H9 (cell line): ENCODE measurements around the gene NUDT16L1. TPM values are rescaled to one million over a fixed set of nuclear protein-coding genes. Genes with fewer than 3 reads are reported as not detected.
A peak's percentile ranks its signal among the peaks of the same experiment; 100 is the strongest.

Experiments used
- DNase-seq: peaks from one replicate; pipeline ENCODE4 v3.0.0-alpha.2; 2017
- H2AFZ ChIP-seq: one replicate; pipeline ENCODE4 v1.6.1; 2013; ENCODE audit warnings: mild to moderate bottlenecking, low read length, control low read depth, moderate library complexity
- H2AK5ac ChIP-seq: 2 replicates; pipeline ENCODE4 v1.6.1; 2013; ENCODE audit warnings: low read length, control low read depth, mixed read lengths; ENCODE audit not compliant: insufficient read length
- H2BK120ac ChIP-seq: one replicate; pipeline ENCODE4 v1.6.1; 2013; ENCODE audit warnings: low read depth, mild to moderate bottlenecking, low read length, control low read depth, inconsistent platforms; ENCODE audit not compliant: poor library complexity, severe bottlenecking
- H2BK12ac ChIP-seq: 2 replicates; pipeline ENCODE4 v1.6.1; 2013; ENCODE audit warnings: low read length, control low read depth, mixed read lengths, low read depth; ENCODE audit not compliant: insufficient read length
- H2BK15ac ChIP-seq: 2 replicates; pipeline ENCODE4 v1.6.1; 2013; ENCODE audit warnings: low read depth, low read length, control low read depth
- H2BK20ac ChIP-seq: one replicate; pipeline ENCODE4 v1.6.1; 2013; ENCODE audit warnings: low read depth, mild to moderate bottlenecking, low read length, control low read depth, inconsistent platforms; ENCODE audit not compliant: poor library complexity, severe bottlenecking
- H2BK5ac ChIP-seq: 2 replicates; pipeline ENCODE4 v1.6.1; 2013; ENCODE audit warnings: low read length, control low read depth, mixed read lengths; ENCODE audit not compliant: insufficient read length
- H3K14ac ChIP-seq: 2 replicates; pipeline ENCODE4 v1.6.1; 2013; ENCODE audit warnings: low read length, control low read depth; ENCODE audit not compliant: insufficient read depth
- H3K18ac ChIP-seq: 2 replicates; pipeline ENCODE4 v1.6.1; 2013; ENCODE audit warnings: low read depth, mild to moderate bottlenecking, mixed read lengths, low read length, control low read depth; ENCODE audit not compliant: insufficient read length
- H3K23ac ChIP-seq: 2 replicates; pipeline ENCODE4 v1.6.1; 2013; ENCODE audit warnings: low read length, control low read depth, mixed read lengths, low read depth; ENCODE audit not compliant: insufficient read length
- H3K23me2 ChIP-seq: 2 replicates; pipeline ENCODE4 v1.6.1; 2013; ENCODE audit warnings: low read depth, mild to moderate bottlenecking, mixed read lengths, low read length, control low read depth; ENCODE audit not compliant: insufficient read length, poor library complexity, severe bottlenecking
- H3K27ac ChIP-seq: 2 replicates; pipeline ENCODE4 v1.5.1; 2013; ENCODE audit warnings: low read length, control low read depth, mixed read lengths, low read depth; ENCODE audit not compliant: insufficient read length
- H3K27me3 ChIP-seq: 2 replicates; pipeline ENCODE4 v1.6.1; 2013; ENCODE audit warnings: low read length, control low read depth, inconsistent platforms; ENCODE audit not compliant: insufficient read depth
- H3K4ac ChIP-seq: 2 replicates; pipeline ENCODE4 v1.6.1; 2013; ENCODE audit warnings: low read depth, mild to moderate bottlenecking, control low read depth, inconsistent platforms, low read length, moderate library complexity
- H3K4me1 ChIP-seq: 2 replicates; pipeline ENCODE4 v1.6.1; 2013; ENCODE audit warnings: low read length, control low read depth, inconsistent platforms; ENCODE audit not compliant: insufficient read depth
- H3K4me2 ChIP-seq: 2 replicates; pipeline ENCODE4 v1.6.1; 2013; ENCODE audit warnings: low read length, control low read depth, mixed read lengths; ENCODE audit not compliant: insufficient read length, insufficient read depth
- H3K56ac ChIP-seq: 2 replicates; pipeline ENCODE4 v1.6.1; 2013; ENCODE audit warnings: low read depth, mild to moderate bottlenecking, mixed read lengths, low read length, control low read depth; ENCODE audit not compliant: insufficient read length
- H3K79me1 ChIP-seq: 2 replicates; pipeline ENCODE4 v1.6.1; 2013; ENCODE audit warnings: low read depth, mild to moderate bottlenecking, moderate library complexity, low read length, control low read depth, inconsistent platforms; ENCODE audit not compliant: insufficient read depth, poor library complexity, severe bottlenecking
- H3K79me2 ChIP-seq: 2 replicates; pipeline ENCODE4 v1.6.1; 2013; ENCODE audit warnings: low read length, control low read depth, inconsistent platforms; ENCODE audit not compliant: insufficient read depth
- H3K9ac ChIP-seq: 2 replicates; pipeline ENCODE4 v1.6.1; 2013; ENCODE audit warnings: low read length, control low read depth, mixed read lengths; ENCODE audit not compliant: insufficient read length; ENCODE audit errors: extremely low read depth
- H3K9me3 ChIP-seq: one replicate; pipeline ENCODE4 v1.6.1; 2013; ENCODE audit warnings: low read depth, low read length, inconsistent platforms; ENCODE audit not compliant: control insufficient read depth
- H3T11ph ChIP-seq: one replicate; pipeline ENCODE4 v1.6.1; 2013; ENCODE audit warnings: mild to moderate bottlenecking, low read length, control low read depth, inconsistent platforms
- H4K20me1 ChIP-seq: one replicate; pipeline ENCODE4 v1.6.1; 2013; ENCODE audit not compliant: control insufficient read depth, insufficient read length, insufficient read depth
- H4K5ac ChIP-seq: 2 replicates; pipeline ENCODE4 v1.6.1; 2013; ENCODE audit warnings: low read depth, mild to moderate bottlenecking, mixed read lengths, low read length, control low read depth; ENCODE audit not compliant: insufficient read length
- H4K8ac ChIP-seq: replicated peaks from 2 replicates; pipeline ENCODE4 v1.6.1; 2013; ENCODE audit warnings: low read length, control low read depth, mixed read lengths, low read depth; ENCODE audit not compliant: insufficient read length
- H4K91ac ChIP-seq: 2 replicates; pipeline ENCODE4 v1.6.1; 2013; ENCODE audit warnings: low read depth, mild to moderate bottlenecking, moderate library complexity, mixed read lengths, low read length, control low read depth; ENCODE audit not compliant: insufficient read length
- H3K27ac Mint-ChIP-seq, 3 experiments: 2 replicates in 2 of 3; 3 replicates in 1 of 3; pipeline ENCODE4 v1.8.0; 2020 to 2021; ENCODE audit warnings: mixed read lengths in 3 of 3, mild to moderate bottlenecking in 1 of 3, moderate library complexity in 1 of 3
- H3K27me3 Mint-ChIP-seq: 2 replicates; pipeline ENCODE4 v1.8.0; 2021; ENCODE audit warnings: low read depth, mild to moderate bottlenecking, moderate library complexity, mixed read lengths
- H3K36me3 Mint-ChIP-seq, 3 experiments: 2 replicates in 2 of 3; 3 replicates in 1 of 3; pipeline ENCODE4 v1.8.0; 2020 to 2021; ENCODE audit warnings: low read depth in 3 of 3, mixed read lengths in 3 of 3; ENCODE audit not compliant: insufficient read depth in 1 of 3
- H3K4me1 Mint-ChIP-seq, 2 experiments: 2 replicates each; pipeline ENCODE4 v1.8.0; 2020; ENCODE audit warnings: mixed read lengths in 2 of 2
- H3K4me3 Mint-ChIP-seq, 2 experiments: 2 replicates in 1 of 2; 3 replicates in 1 of 2; pipeline ENCODE4 v1.8.0; 2020 to 2021; ENCODE audit warnings: mild to moderate bottlenecking in 2 of 2, mixed read lengths in 2 of 2, moderate library complexity in 1 of 2
- H3K9me3 Mint-ChIP-seq, 2 experiments: 2 replicates in 1 of 2; 3 replicates in 1 of 2; pipeline ENCODE4 v1.8.0; 2020; ENCODE audit warnings: mild to moderate bottlenecking in 2 of 2, mixed read lengths in 2 of 2, moderate library complexity in 1 of 2
- CTCF ChIP-seq: fragments of 200-600 bp; sonication (generic); conservative IDR thresholded peaks from 3 replicates; pipeline ENCODE4 v1.8.0; 2021; ENCODE audit warnings: antibody characterized with exemption, mild to moderate bottlenecking
- WGBS: extraction: QIAGEN DNeasy Blood & Tissue Kit; methylation state at CpG from one replicate; pipeline ENCODE4 v1.1.7; 2013; ENCODE audit warnings: missing lambda C conversion rate, low lambda C conversion rate, mixed read lengths; ENCODE audit not compliant: insufficient read length; ENCODE audit errors: extremely low coverage; 5-methylcytosine and 5-hydroxymethylcytosine counted together
- total RNA-seq: library from RNA; stranded (reverse); gene quantifications from 2 replicates; pipeline ENCODE4 v1.2.1, GENCODE V29; 2021

The NUDT16L1 gene
- total RNA-seq, 1 experiment from 2014 or later, result 49.4 TPM

GRCh38 chr16:4664538-4665418, 28.6 kb upstream of the NUDT16L1 start:
- no peak overlapping the region for H3K27ac ChIP-seq
- no peaks in the 10 kb centered on the region for H3K79me2 ChIP-seq
- H3K4me2 ChIP-seq, result no peak overlapping the region
- H4K5ac ChIP-seq, result no peak overlapping the region
- H4K8ac ChIP-seq, result no peak overlapping the region
- Mint-ChIP-seq H3K36me3 (peaks cover 10 to 44% (median 13%) of the 10 kb centered on the region in 3 experiments; a peak in 6 of 7 replicates), H3K4me1 (peaks cover 0 to 8% of the 10 kb centered on the region in 2 experiments; a peak in 2 of 4 replicates), H3K27ac (peak overlapping the region in 2 of 3 experiments; percentile 80 to 93; a peak in 5 of 7 replicates), H3K9me3 (no peaks in the 10 kb centered on the region), H3K4me3 (no peak overlapping the region), H3K27me3 (no peaks in the 10 kb centered on the region; the same call in 1 of the 2 replicates)
- H3T11ph ChIP-seq, result no peak overlapping the region
- WGBS, result no CpG with 5 or more reads among the region's 26 CpGs
- no peak overlapping the region for H3K9ac ChIP-seq
- H3K56ac ChIP-seq, result no peak overlapping the region
- no peak overlapping the region for H3K23ac ChIP-seq
- no peak overlapping the region for H2AK5ac ChIP-seq
- H3K23me2 ChIP-seq, result no peaks in the 10 kb centered on the region
- no peak overlapping the region for H3K18ac ChIP-seq
- no peaks in the 10 kb centered on the region for H3K79me1 ChIP-seq
- no peak overlapping the region for H3K4ac ChIP-seq
- no peak overlapping the region for H2BK5ac ChIP-seq
- no peak overlapping the region for H2BK120ac ChIP-seq
- H3K4me1 ChIP-seq, result no peaks in the 10 kb centered on the region
- H2BK20ac ChIP-seq, result no peak overlapping the region
- H3K9me3 ChIP-seq, result no peaks in the 10 kb centered on the region
- no peak overlapping the region for H3K14ac ChIP-seq
- H4K91ac ChIP-seq, result no peak overlapping the region
- DNase-seq, result peak; percentile 49
- no peak overlapping the region for H2BK15ac ChIP-seq
- H3K27me3 ChIP-seq, result no peaks in the 10 kb centered on the region
- no peak overlapping the region for H2BK12ac ChIP-seq
- no peaks in the 10 kb centered on the region for H4K20me1 ChIP-seq
- no peak for TF ChIP-seq CTCF
- no peak overlapping the region for H2AFZ ChIP-seq
